MM.1S (cell line): ENCODE measurements around the gene ACO1.

ENCODE experiments used
- CTCF ChIP-seq: fragments of 300-600 bp; sonication (generic); IDR thresholded peaks from 2 replicates; pipeline ENCODE4 v1.5.1; 2016; ENCODE audit warnings: antibody characterized with exemption, low read length, mixed read lengths
- EZH2 ChIP-seq: fragments of 300-600 bp; sonication (generic); optimal IDR thresholded peaks from 2 replicates; pipeline ENCODE3; 2017; ENCODE audit warnings: low read depth, mild to moderate bottlenecking, antibody characterized with exemption, low read length, mixed read lengths
- EZH2phosphoT487 ChIP-seq: fragments of 300-600 bp; sonication (generic); IDR thresholded peaks from 2 replicates; pipeline ENCODE4 v1.6.1; 2018; ENCODE audit warnings: antibody characterized with exemption, low read length

- TF ChIP-seq EZH2 (no peak), CTCF (peak; percentile 85), EZH2phosphoT487 (no peak)
Observed at GRCh38 chr9:32378993-32379729, 5.3 kb upstream of the ACO1 start.
